Measurements from ENCODE around the gene CCDC136.

The CCDC136 gene

GRCh38 chr7:128807191-128807590 lies 15.4 kb downstream of the CCDC136 start:
- DNase-seq = no peak

DNA sequence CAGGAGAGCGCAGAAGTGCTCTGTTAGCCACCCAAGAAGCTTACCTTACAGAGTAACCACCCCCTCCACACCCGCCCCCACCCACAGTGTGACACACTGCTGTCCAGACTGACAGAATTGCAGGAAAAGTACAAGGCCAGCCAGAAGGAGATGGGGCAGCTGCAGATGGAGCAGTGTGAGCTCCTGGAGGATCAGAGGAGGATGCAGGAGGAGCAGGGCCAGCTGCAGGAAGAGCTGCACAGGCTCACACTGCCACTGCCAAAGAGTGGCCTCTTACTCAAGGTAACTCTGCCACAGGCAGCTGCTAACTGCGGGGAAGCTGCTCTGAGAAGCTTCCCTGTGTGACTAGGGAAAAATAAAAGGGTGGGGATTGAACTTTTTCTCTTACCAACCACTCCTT lies 17.6 kb downstream of the CCDC136 start:
- no peak for DNase-seq

DNA sequence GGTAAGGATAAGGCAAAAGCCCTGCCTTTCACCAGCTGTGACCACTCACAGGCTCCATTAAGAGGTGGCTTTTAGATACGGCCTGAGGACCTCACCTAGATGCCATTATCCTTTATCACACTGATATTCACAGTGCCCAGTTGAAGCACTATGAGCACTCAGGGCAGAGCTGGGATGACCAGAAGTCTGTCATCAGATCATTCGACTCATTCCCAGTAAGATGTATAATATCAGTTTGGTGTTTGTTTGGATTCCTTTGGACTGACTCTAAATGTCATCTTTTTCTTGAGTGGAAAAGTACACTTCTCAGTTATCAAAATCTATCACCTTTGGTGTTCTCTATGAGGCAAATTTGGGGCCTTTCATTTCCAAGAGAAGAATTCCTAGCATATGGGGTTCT lies 18.7 kb downstream of the CCDC136 start:
- DNase-seq = no peak

DNA sequence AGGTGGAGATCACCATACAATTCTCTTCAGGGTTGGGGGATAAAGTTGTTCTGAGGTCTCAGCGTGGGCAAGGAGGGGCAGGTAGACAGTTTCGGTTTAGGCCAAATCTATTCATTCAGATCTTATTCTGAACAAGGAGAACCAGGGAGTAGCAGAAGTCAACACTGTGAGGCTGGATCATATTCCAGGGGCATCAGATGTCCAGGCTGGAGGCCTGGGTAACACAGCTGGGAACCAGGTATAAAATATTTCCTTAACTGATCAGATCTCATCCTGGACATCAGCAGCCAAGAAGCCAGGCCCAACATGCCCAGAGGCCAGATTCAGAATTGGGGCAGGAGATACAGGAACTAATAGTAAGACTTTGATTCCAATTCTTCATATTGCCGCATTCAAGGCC lies 19.2 kb downstream of the CCDC136 start:
- DNase-seq = no peak

- DNase-seq = peak; percentile 5
Observed at GRCh38 chr7:128811631-128812430, 20.1 kb downstream of the CCDC136 start.

GRCh38 chr7:128812514-128813168 lies 20.9 kb downstream of the CCDC136 start:
- DNase-seq = peak; percentile 75

DNA sequence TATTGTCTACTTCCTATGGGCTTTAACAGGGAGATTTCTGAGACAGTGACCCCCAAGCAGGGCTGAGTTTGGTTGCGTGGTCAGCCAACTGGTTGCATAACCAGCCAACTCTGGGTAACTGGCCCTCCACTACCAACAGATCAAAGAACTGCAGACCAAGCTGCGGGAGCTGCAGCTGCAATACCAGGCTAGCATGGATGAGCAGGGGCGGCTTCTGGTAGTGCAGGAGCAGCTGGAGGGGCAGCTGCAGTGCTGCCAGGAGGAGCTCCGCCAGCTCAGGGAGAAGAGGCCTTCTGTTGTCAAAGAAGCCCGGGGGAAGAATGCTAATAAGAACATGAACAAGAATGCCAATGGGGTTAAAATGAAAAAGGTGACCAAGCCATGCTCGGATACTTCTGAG lies 22.7 kb downstream of the CCDC136 start:
- DNase-seq = peak; percentile 59

GRCh38 chr7:128815289-128815942 lies 23.6 kb downstream of the CCDC136 start:
- DNase-seq = peak; percentile 69

DNA sequence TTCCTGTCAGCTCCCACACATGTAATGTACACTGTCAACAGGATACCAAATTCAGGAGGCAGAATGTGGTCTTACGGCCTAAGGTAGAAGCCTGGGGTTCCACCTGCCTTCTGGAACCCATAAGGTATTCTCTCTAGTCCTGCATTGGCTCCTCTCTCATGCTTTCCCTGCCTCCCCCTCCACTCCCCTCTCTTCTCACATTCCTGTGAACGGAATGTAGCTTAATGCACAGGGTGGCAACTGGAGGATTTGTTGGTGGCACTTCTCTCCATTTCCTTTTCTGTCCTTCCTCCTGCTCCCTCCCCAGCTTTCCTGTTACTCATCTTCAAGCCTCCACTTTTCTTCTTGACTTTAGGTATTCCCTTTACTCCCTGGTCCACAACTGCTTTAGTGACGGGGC lies 26.9 kb downstream of the CCDC136 start:
- no peak for DNase-seq

GRCh38 chr7:128821724-128822123 lies 30.0 kb downstream of the CCDC136 start:
- no peak for DNase-seq

GRCh38 chr7:128826512-128826911 lies 34.7 kb downstream of the CCDC136 start:
- DNase-seq = no peak

DNA sequence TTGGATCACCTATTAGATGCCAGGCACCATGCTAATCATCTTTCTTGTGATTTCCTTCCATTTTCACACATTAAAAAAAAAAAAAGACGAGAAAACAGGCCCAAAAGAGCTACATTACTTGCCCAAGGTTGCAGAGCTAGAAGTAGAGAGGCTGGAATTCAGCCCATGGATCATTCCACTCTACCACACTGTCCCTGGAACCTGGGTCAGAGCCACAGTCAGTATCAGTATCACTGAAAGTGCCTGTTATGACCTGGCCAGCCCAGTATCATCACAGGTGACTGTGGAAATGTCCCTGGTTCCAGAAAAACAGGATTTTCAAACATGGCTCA lies 35.1 kb downstream of the CCDC136 start:
- DNase-seq = no peak

GRCh38 chr7:128827248-128827958 lies 35.6 kb downstream of the CCDC136 start:
- DNase-seq = no peak

DNA sequence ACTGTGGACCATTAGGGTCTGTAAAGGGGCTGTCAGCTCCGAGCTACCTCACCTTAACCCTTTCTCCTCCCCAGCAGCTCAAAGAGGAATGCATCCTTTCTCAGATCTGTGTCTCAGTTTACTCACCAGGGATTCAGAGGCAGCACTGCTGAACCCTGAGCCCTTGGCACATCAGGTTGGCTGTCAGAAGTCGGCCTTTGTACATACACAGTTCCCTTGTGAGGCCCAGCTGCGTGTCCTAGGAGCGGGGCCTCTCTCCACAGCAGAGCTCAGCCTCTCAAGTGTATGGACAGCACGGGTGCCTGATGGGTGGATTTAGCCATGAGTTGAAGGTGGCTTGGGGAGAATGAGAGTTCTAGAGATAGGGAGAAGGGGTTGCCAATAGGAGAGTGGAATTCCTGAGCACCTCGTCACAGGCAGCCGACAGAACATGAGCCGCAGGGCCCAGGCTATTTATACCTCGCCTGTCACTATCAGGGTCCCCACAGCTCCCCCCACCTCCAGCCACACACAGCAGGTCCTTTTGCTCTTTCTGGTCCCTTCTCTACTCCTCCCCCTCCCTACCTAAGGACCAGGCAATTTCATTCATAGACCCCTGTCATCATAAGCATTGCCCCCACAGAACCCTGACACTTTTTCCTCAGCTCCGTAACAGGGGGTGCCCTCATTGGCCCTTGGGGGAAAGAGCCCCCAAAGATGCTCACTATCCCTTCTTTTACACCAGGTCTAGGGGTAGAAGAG lies 36.4 kb downstream of the CCDC136 start:
- DNase-seq = no peak

GRCh38 chr7:128829391-128830166 lies 37.8 kb downstream of the CCDC136 start:
- no peak for DNase-seq

- no peak for DNase-seq
Observed at GRCh38 chr7:128830231-128831177, 38.7 kb downstream of the CCDC136 start, which contains the start of gene FLNC. Gene FLNC, plus strand, starts transcription at chr7:128830406. Its CDS starts 232 bp downstream, at chr7:128830638.

DNA sequence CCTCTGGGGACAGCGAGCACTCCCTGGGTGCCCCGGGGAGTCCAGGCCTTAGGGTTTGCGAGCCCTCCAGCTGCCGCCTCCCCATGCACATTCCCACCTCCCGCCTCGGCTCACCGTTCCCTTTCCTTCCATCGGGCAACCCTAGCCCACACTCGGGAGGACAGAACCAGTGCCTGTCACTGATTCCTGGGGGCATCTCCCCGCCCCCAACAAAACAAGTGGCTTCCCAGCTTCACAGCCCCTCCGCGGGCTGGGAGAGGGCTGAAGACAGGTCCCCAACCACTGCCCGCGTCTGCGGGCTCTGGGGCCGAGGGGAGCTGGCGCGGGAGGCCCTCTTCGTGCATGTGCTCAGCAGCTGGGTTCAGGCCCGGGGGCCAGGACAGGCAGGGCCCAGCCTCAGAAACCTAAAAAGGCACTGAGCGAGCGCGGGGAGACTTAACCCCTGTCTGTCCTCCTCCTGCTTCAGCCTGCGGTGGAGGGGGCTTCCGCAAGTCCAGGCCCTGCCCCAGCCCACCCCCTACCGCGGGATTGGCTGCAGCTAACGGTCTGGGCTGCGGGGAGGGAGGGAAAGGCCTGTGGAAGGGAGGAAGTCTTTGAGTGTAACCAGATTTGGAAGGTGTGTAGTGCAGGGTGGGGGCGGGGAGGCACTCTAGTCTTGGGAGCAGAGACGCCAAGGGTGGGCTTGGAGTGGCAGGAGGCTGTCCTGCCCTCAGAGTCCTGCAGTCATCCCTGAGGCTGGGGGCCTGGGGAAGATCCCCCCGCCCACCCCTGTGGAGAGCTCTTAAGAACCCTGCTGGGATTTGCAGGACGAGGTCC lies 39.6 kb downstream of the CCDC136 start:
- no peak for DNase-seq

DNA sequence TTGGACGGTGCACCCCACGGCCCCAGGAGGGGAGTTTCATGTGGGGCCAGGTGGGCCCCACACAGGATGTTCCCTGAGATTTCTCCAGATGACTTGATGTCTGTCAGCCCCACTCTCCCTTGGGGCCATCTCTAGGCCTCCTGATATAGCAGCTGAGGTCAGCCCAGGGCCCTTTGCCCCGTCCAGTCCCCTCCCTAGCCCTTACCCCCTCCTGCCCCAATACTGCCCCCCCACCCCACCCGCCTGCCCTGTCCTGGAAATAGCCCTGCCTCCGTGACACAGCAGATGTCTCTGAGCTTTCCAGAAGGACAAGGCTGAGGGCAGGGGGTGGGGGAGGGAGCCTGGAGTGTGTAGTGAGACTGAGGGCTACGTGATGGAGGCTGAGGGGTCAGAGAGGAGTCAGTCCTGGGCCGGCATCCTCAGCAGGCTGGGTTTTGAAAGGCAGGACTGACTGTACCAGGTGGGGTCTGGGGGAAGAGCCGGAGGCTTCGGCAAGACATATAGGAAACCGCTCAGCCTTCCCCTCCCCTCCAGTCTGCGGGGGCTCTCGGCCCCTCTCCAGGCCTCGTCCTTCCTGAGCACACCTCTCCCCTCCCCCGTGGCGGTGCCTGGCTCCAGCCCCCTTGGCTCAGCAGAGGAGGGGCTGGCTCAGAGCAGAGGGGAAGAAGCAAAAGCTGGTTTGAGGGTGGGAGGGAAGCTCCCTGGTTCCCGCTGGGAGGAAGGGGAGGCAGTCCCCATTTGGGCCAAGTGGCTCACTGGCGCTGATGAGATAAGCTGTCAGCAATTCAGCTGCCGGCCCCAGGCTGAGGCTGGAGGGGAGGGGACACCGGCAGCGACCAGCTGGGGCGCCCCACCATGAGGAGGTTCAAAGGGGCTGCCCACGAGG lies 40.5 kb downstream of the CCDC136 start:
- DNase-seq = no peak

GRCh38 chr7:128832880-128833147 lies 41.0 kb downstream of the CCDC136 start:
- no peak for DNase-seq

Measured in MV-4-11 (cell line).